Prostate gland (tissue), 2 donors: Measurements from ENCODE around the gene SLC2A6.

Source experiments
- CTCF ChIP-seq, 4 experiments: fragments of 200-600 bp in 2 of 4; fragments of 450-650 bp in 2 of 4; sonication (generic) in 2 of 4; IDR thresholded peaks; 1 replicate in 3 of 4; 2 replicates in 1 of 4; pipeline ENCODE4 v1.5.1; 2016 to 2019; ENCODE audit warnings: antibody characterized with exemption in 4 of 4, mild to moderate bottlenecking in 2 of 4, moderate library complexity in 2 of 4
- POLR2A ChIP-seq: fragments of 450-650 bp; IDR thresholded peaks from one replicate; pipeline ENCODE4 v1.6.1; 2016; ENCODE audit warnings: antibody characterized with exemption, mild to moderate bottlenecking

GRCh38 chr9:133492061-133493021, 13.4 kb upstream of the SLC2A6 start:
- TF ChIP-seq CTCF (IDR thresholded peaks at IDR 0.05) (no peak), POLR2A (no peak)
